GM23248 (cell line): ENCODE results near the gene GALNT4. TPM values are rescaled to one million over a fixed set of nuclear protein-coding genes. Genes with fewer than 3 reads are reported as not detected.

Source experiments
- DNase-seq: peaks from one replicate; pipeline ENCODE4 v3.0.0-alpha.2; 2015
- H2AFZ ChIP-seq: fragments of 200-600 bp; sonication (generic); 2 replicates; pipeline ENCODE4 v1.6.1; 2016; ENCODE audit warnings: antibody characterized with exemption
- H3F3A ChIP-seq: fragments of 200-600 bp; sonication (generic); 2 replicates; pipeline ENCODE4 v1.6.1; 2016; ENCODE audit warnings: mild to moderate bottlenecking, antibody characterized with exemption, mixed run types; ENCODE audit not compliant: insufficient read depth
- H3K27ac ChIP-seq: fragments of 200-600 bp; sonication (generic); 2 replicates; pipeline ENCODE4 v1.5.1; 2016; ENCODE audit warnings: mild to moderate bottlenecking
- H3K27me3 ChIP-seq: fragments of 200-600 bp; sonication (generic); replicated peaks from 2 replicates; pipeline ENCODE4 v1.6.1; 2016; ENCODE audit warnings: mild to moderate bottlenecking; ENCODE audit not compliant: insufficient read depth
- H3K36me3 ChIP-seq: fragments of 200-600 bp; sonication (generic); 2 replicates; pipeline ENCODE4 v1.6.1; 2016; ENCODE audit warnings: low read depth, mild to moderate bottlenecking
- H3K4me1 ChIP-seq: fragments of 200-600 bp; sonication (generic); 2 replicates; pipeline ENCODE4 v1.6.1; 2016; ENCODE audit warnings: mild to moderate bottlenecking; ENCODE audit not compliant: insufficient read depth
- H3K4me2 ChIP-seq: fragments of 200-600 bp; sonication (generic); one replicate; pipeline ENCODE4 v1.6.1; 2016; ENCODE audit warnings: mild to moderate bottlenecking; ENCODE audit not compliant: unreplicated experiment
- H3K4me3 ChIP-seq: fragments of 200-600 bp; sonication (generic); 2 replicates; pipeline ENCODE4 v1.5.1; 2016; ENCODE audit warnings: mild to moderate bottlenecking
- H3K79me2 ChIP-seq: fragments of 200-600 bp; sonication (generic); 2 replicates; pipeline ENCODE4 v1.6.1; 2016; ENCODE audit warnings: mild to moderate bottlenecking; ENCODE audit not compliant: insufficient read depth
- H3K9ac ChIP-seq: fragments of 200-600 bp; sonication (generic); 2 replicates; pipeline ENCODE4 v1.6.1; 2016; ENCODE audit warnings: mild to moderate bottlenecking
- H3K9me2 ChIP-seq: fragments of 200-600 bp; sonication (generic); 2 replicates; pipeline ENCODE4 v1.6.1; 2016; ENCODE audit warnings: mixed run types, mild to moderate bottlenecking, moderate library complexity; ENCODE audit not compliant: insufficient read depth
- H3K9me3 ChIP-seq: fragments of 200-600 bp; sonication (generic); one replicate; pipeline ENCODE4 v1.6.1; 2017; ENCODE audit warnings: low read depth
- H4K20me1 ChIP-seq: fragments of 200-600 bp; sonication (generic); 2 replicates; pipeline ENCODE4 v1.6.0; 2016; ENCODE audit not compliant: insufficient read depth
- EZH2 ChIP-seq: fragments of 200-600 bp; sonication (generic); IDR thresholded peaks from 2 replicates; pipeline ENCODE4 v1.6.1; 2018; ENCODE audit warnings: antibody characterized with exemption, mild to moderate bottlenecking; ENCODE audit not compliant: insufficient read depth, poor library complexity, severe bottlenecking
- EZH2phosphoT487 ChIP-seq: fragments of 200-600 bp; sonication (generic); IDR thresholded peaks from 2 replicates; pipeline ENCODE4 v1.6.1; 2018; ENCODE audit warnings: antibody characterized with exemption, moderate library complexity, mild to moderate bottlenecking, low read depth; ENCODE audit not compliant: insufficient read depth
- WGBS, 2 experiments: methylation state at CpG; one replicate each; pipeline ENCODE4 v1.1.6; 2015 to 2017; ENCODE audit warnings: low lambda C conversion rate in 2 of 2, low coverage in 1 of 2; ENCODE audit errors: missing lambda C conversion rate in 2 of 2; 5-methylcytosine and 5-hydroxymethylcytosine counted together
- in situ Hi-C: fragments of 300-500 bp; cut with MboI; formaldehyde crosslinking; loops from 2 replicates; pipeline ENCODE4 v1.15.0; 2020
- polyA plus RNA-seq: library from polyadenylated mRNA; unstranded; fragments of >200 nt; fragmentation: Nextera tagmentation; extraction: Ambion mirVana; gene quantifications from 2 replicates; pipeline ENCODE4 v1.2.1, GENCODE V29; 2016
- total RNA-seq: library from RNA; depleted of rRNA; stranded (reverse); fragments of >200 nt; shearing (Covaris generic); gene quantifications from 2 replicates; pipeline ENCODE4 v1.2.3, GENCODE V29; 2014

GALNT4 gene
- total and polyA plus RNA-seq, 2 experiments from 2014 or later, result 6.4 to 10.6 TPM

- Histone ChIP-seq H3K27me3 (no peaks in the 10 kb centered on the region), H4K20me1 (no peaks in the 10 kb centered on the region), H3K4me1 (peaks cover 33% of the 10 kb centered on the region), H3K9me2 (no peaks in the 10 kb centered on the region), H3F3A (0 out of 2 replicates have a peak, but pooled peaks cover 4% of the 10 kb centered on the region), H3K27ac (no peak overlapping the region), H3K79me2 (peaks cover 71% of the 10 kb centered on the region), H3K36me3 (no peaks in the 10 kb centered on the region), H3K4me2 (peak overlapping the region; percentile 87), H3K4me3 (peak overlapping the region; percentile 94), H3K9ac (0 out of 2 replicates have a peak overlapping the region, but pooled peaks have one; percentile 82), H2AFZ (no peak overlapping the region), H3K9me3 (no peaks in the 10 kb centered on the region)
- no peak for DNase-seq
- TF ChIP-seq EZH2 (no peak), EZH2phosphoT487 (no peak)
- 87 to 88% methylated on average over 8 of the region's 8 CpGs for WGBS, 2 experiments
- in situ Hi-C loops, result loop anchor here (25.0 kb wide), 1 partner anchor 1411 kb away; no protein-coding TSS in a partner anchor
Measured at GRCh38 chr12:89523393-89523792, 1.2 kb downstream of the GALNT4 start.

DNA sequence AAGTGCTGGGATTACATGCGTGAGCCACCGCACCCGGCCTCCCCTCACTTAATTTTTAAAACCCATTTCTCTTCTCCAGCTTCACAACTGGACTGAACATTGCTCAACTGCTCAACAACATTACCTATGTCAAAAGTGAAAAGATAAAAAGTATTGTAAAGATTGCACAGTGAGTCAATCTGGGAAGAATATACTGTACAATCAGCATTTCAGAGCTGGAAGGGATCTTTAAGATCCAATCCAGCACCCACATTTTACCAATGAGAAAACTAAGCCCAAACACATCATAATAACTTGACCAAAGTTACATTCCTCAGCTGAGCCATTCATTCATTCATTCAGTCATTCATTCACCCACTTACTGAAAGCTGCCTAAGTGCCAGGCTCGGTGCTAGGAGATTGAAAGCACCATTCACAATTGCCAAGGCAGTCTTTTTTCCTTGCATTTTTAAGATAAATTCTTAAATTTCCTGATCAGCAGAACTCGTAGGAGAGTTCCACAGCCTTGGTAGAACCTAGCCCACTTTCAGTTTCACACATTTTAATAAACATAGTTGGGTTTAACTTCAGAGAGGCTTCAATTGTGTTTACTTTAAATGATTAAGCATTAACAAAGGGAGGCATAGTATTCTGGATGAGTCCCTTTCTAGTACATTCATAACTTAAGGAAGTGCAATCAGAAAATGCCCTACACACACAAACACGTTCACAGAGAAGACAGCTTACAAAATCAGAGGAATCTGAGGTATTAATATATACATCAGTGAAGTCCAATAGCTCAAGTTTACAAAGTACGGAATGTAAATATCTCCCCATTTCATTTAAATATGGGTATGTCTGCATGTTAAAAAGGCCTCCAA lies 3.0 kb downstream of the GALNT4 start:
- no peak for TF ChIP-seq EZH2phosphoT487
- no peak for TF ChIP-seq EZH2

DNA sequence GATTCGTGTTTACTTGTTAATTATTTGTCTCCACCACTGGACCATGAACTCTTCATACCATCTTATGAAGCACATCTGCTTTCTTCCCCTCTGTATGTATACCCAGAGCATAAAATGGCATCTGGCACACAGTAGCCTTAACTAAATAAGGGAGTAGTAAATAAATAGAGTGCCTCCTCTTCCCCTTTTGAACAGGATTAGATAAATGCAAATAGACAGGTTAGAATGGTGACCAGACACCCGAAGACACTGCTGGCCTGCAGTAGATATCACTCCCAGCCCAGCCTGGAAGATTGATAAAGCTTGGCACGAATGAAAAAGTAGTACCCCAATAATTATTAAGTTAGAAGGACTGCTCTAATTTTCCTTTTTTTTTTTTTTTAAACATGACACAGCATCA lies 6.9 kb downstream of the GALNT4 start:
- H3K4me3 ChIP-seq, result no peak overlapping the region
- H3K36me3 ChIP-seq, result no peaks in the 10 kb centered on the region
- H3K4me2 ChIP-seq, result no peak overlapping the region
- no peaks in the 10 kb centered on the region for H3F3A ChIP-seq
- H4K20me1 ChIP-seq, result no peaks in the 10 kb centered on the region
- H2AFZ ChIP-seq, result no peak overlapping the region
- TF ChIP-seq EZH2phosphoT487, result no peak
- no peak for TF ChIP-seq EZH2
- in situ Hi-C loops, result loop anchor here (25.0 kb wide), 1 partner anchor 1405 kb away; no protein-coding TSS in a partner anchor
- WGBS, 2 experiments, result 63 to 64% methylated on average over 3 of the region's 3 CpGs
- no peak for DNase-seq
- no peak overlapping the region for H3K27ac ChIP-seq
- peaks cover 47% of the 10 kb centered on the region for H3K79me2 ChIP-seq
- no peak overlapping the region for H3K9ac ChIP-seq
- H3K4me1 ChIP-seq, result peaks cover 16% of the 10 kb centered on the region
- H3K9me3 ChIP-seq, result no peaks in the 10 kb centered on the region
- H3K27me3 ChIP-seq, result no peaks in the 10 kb centered on the region
- H3K9me2 ChIP-seq, result no peaks in the 10 kb centered on the region

More for the DNA sequence above, 3.0 kb downstream of the GALNT4 start:
- 97% methylated on average over 7 of the region's 7 CpGs for WGBS, 2 experiments
- no peak for DNase-seq
- H3K4me2 ChIP-seq, result peak overlapping the region; percentile 45
- H3K36me3 ChIP-seq, result no peaks in the 10 kb centered on the region
- H2AFZ ChIP-seq, result no peak overlapping the region
- peaks cover 68% of the 10 kb centered on the region for H3K79me2 ChIP-seq
- in situ Hi-C loops, result loop anchor here (25.0 kb wide), 1 partner anchor 1409 kb away; no protein-coding TSS in a partner anchor
- H3K27ac ChIP-seq, result no peak overlapping the region
- H3F3A ChIP-seq, result 0 out of 2 replicates have a peak, but pooled peaks cover 4% of the 10 kb centered on the region
- peak overlapping the region; percentile 11 for H3K4me3 ChIP-seq
- H3K27me3 ChIP-seq, result no peaks in the 10 kb centered on the region
- H3K9me2 ChIP-seq, result no peaks in the 10 kb centered on the region
- H3K9me3 ChIP-seq, result no peaks in the 10 kb centered on the region
- H4K20me1 ChIP-seq, result no peaks in the 10 kb centered on the region
- H3K4me1 ChIP-seq, result peaks cover 31% of the 10 kb centered on the region
- no peak overlapping the region for H3K9ac ChIP-seq

DNA sequence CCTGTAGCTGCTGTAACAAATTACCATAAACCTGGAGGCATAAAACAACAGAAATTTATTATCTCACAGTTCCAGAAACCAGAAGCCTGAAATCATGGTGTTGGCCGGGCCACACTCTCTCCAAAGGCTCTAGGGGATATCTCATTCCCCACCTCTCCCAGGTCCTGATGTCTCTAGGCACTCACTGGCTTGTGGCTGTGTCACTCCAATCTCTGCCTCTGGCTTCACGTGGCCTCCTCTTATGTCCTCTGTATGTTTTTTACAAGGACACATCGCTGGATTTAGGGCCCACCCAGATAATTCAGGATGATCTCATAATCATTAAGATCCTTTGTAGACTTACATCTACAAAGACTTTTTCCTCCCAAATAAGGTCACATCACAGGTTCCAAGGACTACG lies 8.0 kb downstream of the GALNT4 start:
- Histone ChIP-seq H3K4me3 (no peak overlapping the region), H3K9ac (no peak overlapping the region), H3K9me3 (no peaks in the 10 kb centered on the region), H3K4me1 (peaks cover 5% of the 10 kb centered on the region), H3K36me3 (no peaks in the 10 kb centered on the region), H3K4me2 (no peak overlapping the region), H2AFZ (no peak overlapping the region), H3F3A (no peaks in the 10 kb centered on the region), H3K79me2 (peaks cover 36% of the 10 kb centered on the region), H3K27ac (no peak overlapping the region), H3K9me2 (no peaks in the 10 kb centered on the region), H3K27me3 (no peaks in the 10 kb centered on the region), H4K20me1 (no peaks in the 10 kb centered on the region)
- in situ Hi-C loops, result loop anchor here (25.0 kb wide), 1 partner anchor 1404 kb away; no protein-coding TSS in a partner anchor
- DNase-seq, result no peak
- 71 to 73% methylated on average over 4 of the region's 4 CpGs for WGBS, 2 experiments
- no peak for TF ChIP-seq EZH2phosphoT487
- no peak for TF ChIP-seq EZH2
